Neuronal stem cell (in vitro differentiated cells): ENCODE data around the gene ATG14.

Experiments
- DNase-seq: peaks from one replicate; pipeline ENCODE4 v3.0.0-alpha.2; 2013; ENCODE audit warnings: low spot score
- H2AFZ ChIP-seq: one replicate; pipeline ENCODE4 v1.6.1; 2013; ENCODE audit warnings: mild to moderate bottlenecking, low read length, inconsistent platforms
- H2AK5ac ChIP-seq: 2 replicates; pipeline ENCODE4 v1.6.1; 2013; ENCODE audit warnings: low read depth, mild to moderate bottlenecking, inconsistent platforms, low read length, moderate library complexity, mixed read lengths
- H2BK120ac ChIP-seq: 2 replicates; pipeline ENCODE4 v1.6.1; 2013; ENCODE audit warnings: low read depth, mild to moderate bottlenecking, inconsistent platforms, low read length, moderate library complexity, mixed read lengths
- H2BK12ac ChIP-seq: one replicate; pipeline ENCODE4 v1.6.1; 2013; ENCODE audit warnings: low read length, inconsistent platforms
- H2BK15ac ChIP-seq: 2 replicates; pipeline ENCODE4 v1.6.1; 2013; ENCODE audit warnings: mild to moderate bottlenecking, low read length, inconsistent platforms, mixed read lengths
- H2BK5ac ChIP-seq: one replicate; pipeline ENCODE4 v1.6.1; 2013; ENCODE audit warnings: inconsistent platforms, mild to moderate bottlenecking, low read length, moderate library complexity
- H3K14ac ChIP-seq: one replicate; pipeline ENCODE4 v1.6.1; 2013; ENCODE audit warnings: low read length, inconsistent platforms
- H3K18ac ChIP-seq: 2 replicates; pipeline ENCODE4 v1.6.1; 2013; ENCODE audit warnings: low read length, inconsistent platforms
- H3K23ac ChIP-seq: 2 replicates; pipeline ENCODE4 v1.6.1; 2013; ENCODE audit warnings: low read depth, mild to moderate bottlenecking, mixed read lengths, low read length, inconsistent platforms; ENCODE audit not compliant: poor library complexity
- H3K27ac ChIP-seq: replicated peaks from 3 replicates; pipeline ENCODE4 v1.5.1; 2013; ENCODE audit warnings: low read length, inconsistent platforms
- H3K27me3 ChIP-seq, 3 experiments: 2 replicates each; pipeline ENCODE4 v1.6.1; 2013; ENCODE audit warnings: low read length in 3 of 3, mild to moderate bottlenecking in 2 of 3, inconsistent platforms in 1 of 3, low read depth in 1 of 3, mixed read lengths in 1 of 3, moderate library complexity in 1 of 3; ENCODE audit not compliant: control insufficient read depth in 3 of 3, insufficient read depth in 3 of 3
- H3K36me3 ChIP-seq, 2 donors: replicated peaks in 1 of 2; 2 replicates each; pipeline ENCODE4 v1.6.1; 2013; ENCODE audit warnings: low read length in 2 of 2; ENCODE audit not compliant: control insufficient read depth in 2 of 2, insufficient read depth in 2 of 2
- H3K4ac ChIP-seq: 2 replicates; pipeline ENCODE4 v1.6.1; 2013; ENCODE audit warnings: inconsistent platforms, mild to moderate bottlenecking, low read length, moderate library complexity
- H3K4me1 ChIP-seq, 2 donors: 1 replicate in 1 of 2; 2 replicates in 1 of 2; pipeline ENCODE4 v1.6.1; 2013; ENCODE audit warnings: low read length in 2 of 2, low read depth in 1 of 2; ENCODE audit not compliant: control insufficient read depth in 2 of 2, insufficient read depth in 1 of 2
- H3K4me2 ChIP-seq: one replicate; pipeline ENCODE4 v1.6.1; 2013; ENCODE audit warnings: mild to moderate bottlenecking, low read length, inconsistent platforms; ENCODE audit not compliant: insufficient read depth, poor library complexity, severe bottlenecking
- H3K4me3 ChIP-seq, 2 donors: 2 replicates each; pipeline ENCODE4 v1.5.1; 2013; ENCODE audit warnings: low read length in 2 of 2, mild to moderate bottlenecking in 2 of 2, inconsistent platforms in 1 of 2, moderate library complexity in 1 of 2
- H3K79me1 ChIP-seq: one replicate; pipeline ENCODE4 v1.6.1; 2013; ENCODE audit warnings: low read depth, mild to moderate bottlenecking, inconsistent platforms, low read length, moderate library complexity
- H3K9ac ChIP-seq: one replicate; pipeline ENCODE4 v1.6.1; 2013; ENCODE audit warnings: mild to moderate bottlenecking, low read depth, low read length, inconsistent platforms; ENCODE audit not compliant: poor library complexity
- H3K9me3 ChIP-seq, 2 donors: replicated peaks in 1 of 2; 2 replicates each; pipeline versions ENCODE3 to v1.6.1; 2013; ENCODE audit warnings: low read length in 2 of 2, mild to moderate bottlenecking in 2 of 2, inconsistent platforms in 1 of 2, low read depth in 1 of 2, mixed read lengths in 1 of 2, moderate library complexity in 1 of 2; ENCODE audit not compliant: control insufficient read depth in 2 of 2, insufficient read depth in 1 of 2
- H4K8ac ChIP-seq: one replicate; pipeline ENCODE4 v1.6.1; 2013; ENCODE audit warnings: low read depth, mild to moderate bottlenecking, inconsistent platforms, low read length, moderate library complexity
- H4K91ac ChIP-seq: one replicate; pipeline ENCODE4 v1.6.1; 2013; ENCODE audit warnings: low read length, low read depth, mild to moderate bottlenecking, inconsistent platforms; ENCODE audit not compliant: poor library complexity
- WGBS, 2 donors: extraction: QIAGEN DNeasy Blood & Tissue Kit; methylation state at CpG; one replicate each; pipeline ENCODE4 v1.1.7; 2013; ENCODE audit warnings: missing lambda C conversion rate in 2 of 2, mixed read lengths in 1 of 2; ENCODE audit not compliant: insufficient read length in 2 of 2, insufficient replicate concordance in 1 of 2; ENCODE audit errors: extremely low coverage in 2 of 2; 5-methylcytosine and 5-hydroxymethylcytosine counted together

ATG14 gene

DNA sequence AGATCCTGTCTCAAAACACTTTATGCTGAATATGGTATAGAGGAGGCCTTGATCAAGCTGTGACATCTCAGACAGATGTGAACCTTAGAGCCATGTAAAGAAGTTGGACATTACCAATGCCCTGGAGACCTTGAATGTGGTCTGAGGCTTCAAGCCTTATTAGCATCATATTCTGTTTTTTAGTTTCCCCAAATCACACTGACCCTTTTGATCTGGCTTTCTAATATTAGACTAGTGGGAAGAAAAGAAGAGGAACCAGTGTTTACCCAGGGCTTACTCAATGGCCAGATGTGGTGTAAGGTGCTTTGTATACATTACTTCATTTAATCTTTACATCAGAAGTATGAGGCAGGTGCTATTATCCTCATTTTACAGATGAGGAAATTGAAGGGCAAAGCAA lies 39.4 kb upstream of the ATG14 start:
- no peak overlapping the region for H3K4me3 ChIP-seq
- no peak overlapping the region for H3K27ac ChIP-seq
- H3K4me2 ChIP-seq: no peak overlapping the region
- H3K9me3 ChIP-seq: no peaks in the 10 kb centered on the region
- H3K9ac ChIP-seq: no peak overlapping the region
- no peak overlapping the region for H2AK5ac ChIP-seq
- no peak overlapping the region for H2BK120ac ChIP-seq
- no peak overlapping the region for H3K18ac ChIP-seq
- no peak overlapping the region for H4K91ac ChIP-seq
- H3K14ac ChIP-seq: no peak overlapping the region
- H3K36me3 ChIP-seq: no peaks in the 10 kb centered on the region
- no peak for DNase-seq
- no peaks in the 10 kb centered on the region for H3K79me1 ChIP-seq
- H3K4me1 ChIP-seq: peaks cover 5 to 11% of the 10 kb centered on the region in 2 donors
- H3K4ac ChIP-seq: no peak overlapping the region
- H4K8ac ChIP-seq: no peak overlapping the region
- no peak overlapping the region for H3K23ac ChIP-seq
- H2AFZ ChIP-seq: no peak overlapping the region
- no peak overlapping the region for H2BK12ac ChIP-seq
- no peaks in the 10 kb centered on the region for H3K27me3 ChIP-seq
- no peak overlapping the region for H2BK5ac ChIP-seq
- no peak overlapping the region for H2BK15ac ChIP-seq

DNA sequence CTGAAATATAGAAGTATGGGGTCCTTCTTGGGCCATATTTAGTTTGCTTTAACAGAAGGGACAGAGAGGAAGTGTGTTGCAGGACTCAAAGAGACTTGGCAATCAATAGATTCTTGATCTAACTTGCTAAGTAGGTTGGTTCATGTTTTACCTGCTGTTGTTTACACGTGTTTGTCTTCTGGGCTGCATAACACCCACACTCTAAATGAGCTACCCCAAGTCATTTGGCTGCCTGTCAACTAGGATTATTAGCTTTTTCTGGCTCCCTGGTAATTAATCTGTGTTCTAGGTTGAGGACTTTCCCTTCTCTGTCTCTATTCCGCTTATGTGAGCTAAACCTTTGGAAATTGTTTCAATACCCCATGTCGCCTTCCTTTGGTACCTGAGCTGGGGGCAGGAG lies 38.9 kb upstream of the ATG14 start:
- no peaks in the 10 kb centered on the region for H3K79me1 ChIP-seq
- no peak overlapping the region for H3K9ac ChIP-seq
- H3K4me2 ChIP-seq: no peak overlapping the region
- H3K18ac ChIP-seq: no peak overlapping the region
- no peak for DNase-seq
- H3K4me3 ChIP-seq: no peak overlapping the region
- no peaks in the 10 kb centered on the region for H3K36me3 ChIP-seq
- no peak overlapping the region for H2BK120ac ChIP-seq
- H3K14ac ChIP-seq: no peak overlapping the region
- H2AK5ac ChIP-seq: no peak overlapping the region
- no peak overlapping the region for H2BK15ac ChIP-seq
- no peak overlapping the region for H3K4ac ChIP-seq
- H3K4me1 ChIP-seq: peaks cover 5 to 11% of the 10 kb centered on the region in 2 donors
- no peak overlapping the region for H4K91ac ChIP-seq
- H3K27ac ChIP-seq: no peak overlapping the region
- no CpG with 5 or more reads among the region's 3 CpGs for WGBS, 2 donors
- H2BK12ac ChIP-seq: no peak overlapping the region
- H4K8ac ChIP-seq: no peak overlapping the region
- H3K23ac ChIP-seq: no peak overlapping the region
- no peaks in the 10 kb centered on the region for H3K9me3 ChIP-seq
- H2BK5ac ChIP-seq: no peak overlapping the region
- no peak overlapping the region for H2AFZ ChIP-seq
- no peaks in the 10 kb centered on the region for H3K27me3 ChIP-seq

DNA sequence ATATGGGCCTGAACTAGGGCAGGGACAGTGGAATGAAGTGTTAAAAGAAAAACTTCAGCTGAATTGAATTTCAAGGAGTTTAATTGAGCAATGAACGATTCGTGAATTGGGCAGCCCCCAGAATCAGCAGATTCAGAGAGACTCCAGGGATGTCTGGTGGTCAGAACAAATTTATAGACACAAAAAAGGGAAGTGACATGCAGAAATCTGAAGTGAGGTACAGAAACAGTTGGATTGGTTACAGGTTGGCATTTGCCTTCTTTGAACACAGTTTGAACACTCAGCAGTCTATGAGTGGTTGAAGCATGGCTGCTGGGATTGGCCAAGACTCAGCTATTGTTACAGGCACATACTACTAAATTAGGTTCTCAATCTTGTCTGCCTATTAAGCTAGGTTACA lies 38.5 kb upstream of the ATG14 start:
- Histone ChIP-seq H2AK5ac (no peak overlapping the region), H2BK120ac (no peak overlapping the region), H3K18ac (no peak overlapping the region), H3K79me1 (no peaks in the 10 kb centered on the region), H3K4me1 (peaks cover 5 to 11% of the 10 kb centered on the region in 2 donors), H3K27ac (no peak overlapping the region), H3K23ac (no peak overlapping the region), H2BK12ac (no peak overlapping the region), H3K14ac (no peak overlapping the region), H3K9ac (no peak overlapping the region), H3K4ac (no peak overlapping the region), H2BK15ac (no peak overlapping the region), H4K8ac (no peak overlapping the region), H3K9me3 (no peaks in the 10 kb centered on the region), H4K91ac (no peak overlapping the region), H3K4me3 (no peak overlapping the region), H2BK5ac (no peak overlapping the region), H3K27me3 (no peaks in the 10 kb centered on the region), H3K4me2 (no peak overlapping the region), H3K36me3 (no peaks in the 10 kb centered on the region), H2AFZ (no peak overlapping the region)
- no peak for DNase-seq
- no CpG with 5 or more reads among the region's 2 CpGs for WGBS, 2 donors

DNA sequence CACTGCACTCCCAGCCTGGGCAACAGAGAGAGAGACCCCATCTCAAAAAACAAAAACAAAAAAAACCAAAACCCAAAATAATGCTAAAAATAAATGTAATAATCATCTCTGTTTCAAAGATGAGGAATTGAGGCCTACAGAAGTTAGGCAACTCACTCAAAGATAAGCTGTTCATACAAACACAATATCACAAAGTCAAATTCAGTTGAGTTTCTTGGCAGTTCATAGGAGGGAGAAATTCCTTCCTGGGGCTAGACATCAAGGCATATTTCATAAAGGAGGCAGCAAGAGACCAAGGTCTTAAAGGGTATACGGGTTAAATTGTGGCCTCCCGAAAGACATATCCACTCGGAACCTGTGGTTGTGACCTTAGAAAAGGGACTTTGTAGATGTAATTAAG lies 37.5 kb upstream of the ATG14 start:
- Histone ChIP-seq H2AK5ac (no peak overlapping the region), H3K4me2 (no peak overlapping the region), H3K9ac (no peak overlapping the region), H3K36me3 (no peaks in the 10 kb centered on the region), H2BK5ac (no peak overlapping the region), H4K8ac (no peak overlapping the region), H3K14ac (no peak overlapping the region), H3K4me3 (no peak overlapping the region), H2BK12ac (no peak overlapping the region), H4K91ac (no peak overlapping the region), H3K27me3 (no peaks in the 10 kb centered on the region), H3K4ac (no peak overlapping the region), H3K27ac (no peak overlapping the region), H2BK120ac (no peak overlapping the region), H3K23ac (no peak overlapping the region), H3K79me1 (no peaks in the 10 kb centered on the region), H2BK15ac (no peak overlapping the region), H3K4me1 (peaks cover 2% of the 10 kb centered on the region in 2 donors), H3K9me3 (no peaks in the 10 kb centered on the region), H2AFZ (no peak overlapping the region), H3K18ac (no peak overlapping the region)
- DNase-seq: no peak
- WGBS, 2 donors: no CpG with 5 or more reads among the region's 3 CpGs
